GM19099 (cell line): ENCODE data around the gene KRT82.

ENCODE experiments used
- POLR2A ChIP-seq: IDR thresholded peaks from 3 replicates; pipeline ENCODE4 v1.6.1; 2011; ENCODE audit warnings: low read depth; ENCODE audit not compliant: insufficient read length; ENCODE audit errors: extremely low read depth

KRT82 gene

GRCh38 chr12:52418576-52419110 is 12.5 kb upstream of the KRT82 start:
- no peak for TF ChIP-seq POLR2A

GRCh38 chr12:52417740-52418139 is 11.6 kb upstream of the KRT82 start:
- no peak for TF ChIP-seq POLR2A

GRCh38 chr12:52416795-52417194 is 10.7 kb upstream of the KRT82 start:
- TF ChIP-seq POLR2A, result no peak

DNA sequence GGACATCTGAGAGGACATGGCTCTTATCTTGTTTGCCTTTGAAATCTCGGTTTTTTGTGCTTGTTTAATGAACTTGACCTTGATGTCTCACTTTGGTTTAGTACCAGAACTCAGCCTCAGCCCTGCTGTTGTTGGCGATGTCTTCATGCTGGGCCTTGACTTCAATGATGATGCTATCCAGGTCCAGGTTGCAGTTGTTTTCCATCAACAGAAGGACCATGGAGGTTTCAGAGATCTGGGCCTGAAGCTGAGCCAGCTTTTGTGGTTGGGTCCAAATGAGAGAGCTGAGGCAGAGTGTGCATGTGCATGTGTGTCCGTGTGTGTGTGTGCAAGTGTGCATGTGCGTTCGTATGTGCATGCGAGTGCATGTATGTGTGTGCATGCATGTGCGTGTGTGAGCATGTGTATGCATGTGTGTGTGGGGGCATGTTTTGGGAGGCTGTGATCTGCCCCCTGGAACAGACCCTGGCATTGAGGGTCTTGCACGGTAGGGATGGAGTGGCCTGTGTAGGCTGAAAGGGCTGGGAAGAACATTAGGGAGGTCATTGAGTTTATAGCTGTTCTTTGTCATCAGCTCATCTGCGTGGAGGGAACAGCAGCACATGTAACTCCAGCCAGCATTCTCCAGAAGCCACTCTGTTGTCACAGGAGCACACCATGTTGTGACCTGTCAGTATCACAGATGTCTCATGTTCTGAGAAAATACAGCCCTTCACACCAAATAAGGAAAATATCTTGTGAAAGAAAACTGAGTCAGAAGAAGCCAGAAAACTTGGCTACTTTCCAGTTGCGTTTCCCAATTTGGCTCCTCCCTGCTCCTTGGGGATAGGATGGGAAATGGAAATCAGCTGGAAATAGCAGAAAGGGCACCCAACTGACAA is 10.0 kb upstream of the KRT82 start:
- no peak for TF ChIP-seq POLR2A

- no peak for TF ChIP-seq POLR2A
These were observed 8.8 kb upstream of the KRT82 start for GRCh38 chr12:52414936-52415335.

GRCh38 chr12:52413782-52414345 is 7.7 kb upstream of the KRT82 start:
- no peak for TF ChIP-seq POLR2A

DNA sequence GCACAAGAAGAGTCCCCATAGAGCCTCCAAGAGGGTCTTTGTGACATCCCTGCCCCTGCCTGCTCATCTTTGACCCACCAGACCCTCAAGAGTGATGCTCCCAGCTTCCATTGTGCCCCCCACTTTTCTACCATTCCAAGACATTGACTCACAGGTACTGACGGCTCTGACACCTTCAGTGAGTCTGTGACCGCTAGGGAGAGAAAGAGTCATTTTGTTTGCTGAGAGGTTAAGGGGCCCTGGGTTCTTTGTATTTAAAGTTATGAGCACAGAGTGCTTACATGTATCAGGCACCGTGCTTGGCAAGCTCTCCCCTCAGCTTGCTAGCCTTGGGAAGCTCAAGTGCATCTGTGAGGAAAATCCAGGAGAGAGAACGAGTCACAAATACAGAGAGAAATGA is 7.1 kb upstream of the KRT82 start:
- no peak for TF ChIP-seq POLR2A

GRCh38 chr12:52411815-52412214 is 5.7 kb upstream of the KRT82 start:
- TF ChIP-seq POLR2A, result no peak

DNA sequence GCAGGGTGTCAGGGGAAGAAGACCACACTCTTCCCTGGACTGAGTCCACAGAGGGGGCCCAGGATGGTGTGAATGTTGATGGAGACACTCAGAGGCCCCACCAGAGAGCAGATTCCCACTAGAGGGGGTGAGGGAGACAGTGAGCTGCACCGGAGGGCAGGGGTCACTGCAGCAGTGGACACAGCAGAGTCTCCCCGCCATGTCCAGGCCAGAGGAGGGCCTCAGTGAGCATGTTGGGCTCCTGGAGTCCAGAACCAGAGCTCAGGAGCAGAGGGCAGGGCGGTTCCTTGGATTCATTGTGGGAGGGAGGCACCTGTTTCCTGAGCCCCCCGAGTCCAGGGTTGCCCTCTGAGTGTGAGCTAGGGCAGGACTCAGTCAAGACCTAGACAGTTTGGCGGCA is 1.8 kb upstream of the KRT82 start:
- no peak for TF ChIP-seq POLR2A

- no peak for TF ChIP-seq POLR2A
These were observed 1.2 kb downstream of the KRT82 start for GRCh38 chr12:52404951-52405350.

GRCh38 chr12:52403561-52403960 is 2.6 kb downstream of the KRT82 start:
- TF ChIP-seq POLR2A, result no peak

GRCh38 chr12:52402873-52403540 is 3.1 kb downstream of the KRT82 start:
- no peak for TF ChIP-seq POLR2A

- TF ChIP-seq POLR2A, result no peak
These were observed 3.8 kb downstream of the KRT82 start for GRCh38 chr12:52402377-52402776.

GRCh38 chr12:52401926-52402325 is 4.2 kb downstream of the KRT82 start:
- no peak for TF ChIP-seq POLR2A

DNA sequence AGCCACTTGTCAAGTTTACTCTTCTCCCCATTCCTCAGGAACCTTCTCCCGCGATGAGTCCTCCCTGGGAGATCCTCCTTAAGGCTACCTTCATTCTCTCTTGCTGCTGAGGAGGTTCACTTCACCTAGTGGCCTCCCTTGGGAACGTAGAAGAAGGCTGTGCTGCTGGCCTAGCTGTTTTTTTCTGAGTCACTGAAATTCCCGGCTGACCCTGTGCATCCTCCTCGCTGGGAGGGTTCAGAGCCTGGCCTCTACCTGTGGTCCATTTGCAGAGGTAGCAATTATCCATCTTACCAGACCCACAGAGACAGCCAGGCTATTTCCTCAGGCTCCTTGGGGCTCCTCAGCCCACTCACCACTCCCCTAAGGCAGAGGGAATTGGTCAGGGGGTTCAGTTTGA is 4.6 kb downstream of the KRT82 start:
- TF ChIP-seq POLR2A, result no peak

DNA sequence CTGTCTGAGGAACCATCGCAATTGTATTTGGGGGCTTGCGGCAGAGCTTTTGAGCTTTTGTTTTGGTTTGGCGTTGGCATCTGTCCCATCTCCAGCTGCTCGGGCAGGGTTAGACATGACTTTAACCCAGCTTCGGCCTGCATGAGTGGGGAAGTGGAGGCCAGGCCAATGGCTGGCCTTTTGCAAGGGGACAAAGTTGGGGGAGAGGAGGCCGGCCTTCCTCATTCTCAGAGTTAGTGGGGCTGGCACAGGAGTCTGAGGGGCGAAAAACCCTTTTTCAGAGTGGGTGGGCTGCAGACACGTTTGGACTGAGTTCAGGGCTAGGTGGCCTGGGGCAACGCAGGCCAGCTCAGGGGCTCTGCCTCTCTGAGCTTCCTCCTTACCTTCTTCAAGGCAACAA is 5.2 kb downstream of the KRT82 start:
- no peak for TF ChIP-seq POLR2A

DNA sequence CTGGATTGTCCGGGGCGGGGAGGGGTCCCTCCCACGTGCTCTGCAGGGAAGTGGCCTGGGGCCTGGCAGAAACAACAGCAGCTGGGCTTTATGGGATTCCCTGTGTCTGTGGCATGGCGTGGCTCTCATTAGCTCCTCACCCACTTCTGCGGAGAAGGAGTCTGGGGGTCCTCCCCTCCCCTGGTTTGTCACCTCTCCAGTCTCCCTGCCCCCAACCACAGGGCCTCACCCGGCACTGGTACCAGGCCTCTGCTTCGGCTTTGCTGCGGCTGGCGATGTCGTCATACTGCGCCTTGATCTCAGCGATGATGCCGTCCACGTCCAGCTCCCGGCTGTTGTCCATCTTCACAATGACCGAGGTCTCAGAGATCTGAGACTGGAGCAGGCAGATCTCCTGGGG is 6.4 kb downstream of the KRT82 start:
- TF ChIP-seq POLR2A, result no peak

- no peak for TF ChIP-seq POLR2A
These were observed 8.0 kb downstream of the KRT82 start for GRCh38 chr12:52398176-52398575.
